Measurements from ENCODE around the gene ABAT. TPM values are rescaled to one million over a fixed set of nuclear protein-coding genes. Genes with fewer than 3 reads are reported as not detected.

The ABAT gene
- total and polyA plus RNA-seq, 2 of the 8 experiments (the other 6 are each of a cell fraction or from before 2014, with no cell fraction given): 6.4 to 8.4 TPM

- TF ChIP-seq PHF8 (conservative IDR thresholded peaks at IDR 0.05; ENCODE audit: low read depth, low read length) (no peak), SIX5 (IDR thresholded peaks at IDR 0.05; ENCODE audit: low read depth, low read length) (no peak), CEBPB (IDR thresholded peaks at IDR 0.05; ENCODE audit: low read depth, low read length) (no peak)
Observed at GRCh38 chr16:8727131-8727806, 52.9 kb downstream of the ABAT start (continued).
